ENCODE data around the gene RALGAPB. TPM values are rescaled to one million over a fixed set of nuclear protein-coding genes. Genes with fewer than 3 reads are reported as not detected.

The RALGAPB gene
- total RNA-seq, 1 donor from 2014 or later = 20.8 TPM

DNA sequence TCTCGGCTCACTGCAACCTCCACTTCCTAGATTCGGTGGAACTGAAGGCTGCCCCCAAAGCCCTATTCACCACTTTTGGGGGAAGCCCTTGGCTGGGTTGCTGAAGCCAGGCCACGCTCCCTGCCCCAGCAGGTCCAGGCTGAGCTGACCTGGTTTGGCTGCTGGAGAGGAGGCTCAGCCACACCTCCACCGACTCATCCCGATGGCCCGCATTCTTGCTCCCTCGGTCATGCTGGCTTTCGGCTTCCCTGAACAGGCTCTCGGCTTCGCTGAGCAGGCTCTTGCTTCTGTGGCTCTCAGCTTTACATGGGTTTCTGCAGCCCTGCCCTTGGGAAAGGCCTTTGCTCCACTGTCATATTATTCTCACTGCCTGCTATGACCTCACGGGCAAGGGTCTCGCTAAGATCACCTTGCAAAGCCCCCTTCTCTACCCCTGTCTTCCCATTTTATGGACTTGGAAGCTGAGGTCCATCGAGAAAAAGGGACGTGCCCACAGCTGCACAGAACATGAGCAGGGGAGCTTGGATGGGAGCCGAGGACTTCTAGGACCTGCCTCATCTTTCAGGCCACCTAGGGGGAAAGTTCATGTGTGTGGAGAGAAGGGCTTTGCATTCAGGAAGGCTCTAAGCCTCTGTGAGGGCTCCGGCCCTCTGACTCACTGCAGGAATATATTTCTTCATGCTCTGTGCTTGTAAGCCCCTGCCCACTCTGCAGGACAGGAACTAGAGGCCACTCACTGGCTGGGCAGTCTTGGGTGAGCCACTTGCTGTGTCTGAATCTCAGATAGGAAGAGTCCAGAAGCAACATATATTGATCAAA, 144.6 kb downstream of the RALGAPB start:
- no peaks in the 10 kb centered on the region for H3K36me3 ChIP-seq (ENCODE audit: control insufficient read depth, insufficient read depth, low read length)
- H3K27me3 ChIP-seq (ENCODE audit: control insufficient read depth, insufficient read depth, low read length) = no peaks in the 10 kb centered on the region
- DNase-seq (ENCODE audit: low read depth) (peak; percentile 82), FAIRE-seq (no peak)
- TF ChIP-seq, protein P1, sequence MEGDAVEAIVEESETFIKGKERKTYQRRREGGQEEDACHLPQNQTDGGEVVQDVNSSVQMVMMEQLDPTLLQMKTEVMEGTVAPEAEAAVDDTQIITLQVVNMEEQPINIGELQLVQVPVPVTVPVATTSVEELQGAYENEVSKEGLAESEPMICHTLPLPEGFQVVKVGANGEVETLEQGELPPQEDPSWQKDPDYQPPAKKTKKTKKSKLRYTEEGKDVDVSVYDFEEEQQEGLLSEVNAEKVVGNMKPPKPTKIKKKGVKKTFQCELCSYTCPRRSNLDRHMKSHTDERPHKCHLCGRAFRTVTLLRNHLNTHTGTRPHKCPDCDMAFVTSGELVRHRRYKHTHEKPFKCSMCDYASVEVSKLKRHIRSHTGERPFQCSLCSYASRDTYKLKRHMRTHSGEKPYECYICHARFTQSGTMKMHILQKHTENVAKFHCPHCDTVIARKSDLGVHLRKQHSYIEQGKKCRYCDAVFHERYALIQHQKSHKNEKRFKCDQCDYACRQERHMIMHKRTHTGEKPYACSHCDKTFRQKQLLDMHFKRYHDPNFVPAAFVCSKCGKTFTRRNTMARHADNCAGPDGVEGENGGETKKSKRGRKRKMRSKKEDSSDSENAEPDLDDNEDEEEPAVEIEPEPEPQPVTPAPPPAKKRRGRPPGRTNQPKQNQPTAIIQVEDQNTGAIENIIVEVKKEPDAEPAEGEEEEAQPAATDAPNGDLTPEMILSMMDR (IDR thresholded peaks at IDR 0.05; ENCODE audit: insufficient read depth, low read length, severe bottlenecking) = no peak
- no peak overlapping the region for H3K4me3 ChIP-seq (ENCODE audit: low read depth, low read length)

DNA sequence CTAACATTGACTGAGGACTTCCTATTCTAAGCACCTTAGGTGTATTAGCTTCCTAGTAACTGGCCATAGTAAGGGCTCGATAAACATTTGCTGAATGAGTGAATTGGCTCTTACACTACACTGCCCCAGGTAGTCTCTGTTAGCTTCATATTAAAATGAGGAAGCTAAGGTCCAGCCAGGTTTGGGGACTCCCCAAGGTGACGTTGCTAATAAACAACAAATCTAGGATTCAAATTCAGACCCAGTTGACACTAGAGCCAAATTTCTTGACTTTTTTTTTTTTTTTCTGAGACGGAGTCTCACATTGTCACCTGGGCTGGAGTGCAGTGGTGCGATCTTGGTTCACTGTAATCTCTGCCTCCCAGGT, 145.2 kb downstream of the RALGAPB start:
- FAIRE-seq = no peak
- TF ChIP-seq, protein P1 (IDR thresholded peaks at IDR 0.05; ENCODE audit: insufficient read depth, low read length, severe bottlenecking) = no peak

DNA sequence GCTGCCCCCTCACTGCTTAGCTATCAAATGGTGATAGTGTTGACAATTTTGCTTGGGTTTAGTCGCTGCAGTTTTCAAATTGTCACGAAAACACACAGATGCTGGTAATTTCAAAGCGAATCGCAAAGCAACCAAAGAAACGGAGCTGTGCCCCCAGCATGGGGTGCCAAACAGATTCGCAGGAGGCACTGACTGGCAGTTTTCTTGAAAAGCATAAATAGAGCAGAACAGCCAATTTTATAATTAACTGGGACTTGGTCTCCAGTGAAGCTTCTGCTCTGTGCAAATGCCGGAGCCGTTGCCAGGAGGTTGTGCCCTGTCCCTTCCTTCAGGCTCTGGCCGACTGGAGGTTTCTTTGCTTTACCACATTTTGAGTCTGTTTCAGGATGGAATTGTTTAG, 147.8 kb downstream of the RALGAPB start:
- H3K36me3 ChIP-seq (ENCODE audit: control insufficient read depth, insufficient read depth, low read length) = peaks cover 2% of the 10 kb centered on the region
- no peaks in the 10 kb centered on the region for H3K27me3 ChIP-seq (ENCODE audit: control insufficient read depth, insufficient read depth, low read length)
- DNase-seq (ENCODE audit: low read depth) (no peak), FAIRE-seq (no peak)
- no peak overlapping the region for H3K4me3 ChIP-seq (ENCODE audit: low read depth, low read length)
- TF ChIP-seq, protein P1 (IDR thresholded peaks at IDR 0.05; ENCODE audit: insufficient read depth, low read length, severe bottlenecking) = no peak

More for the DNA sequence above, 145.2 kb downstream of the RALGAPB start:
- Histone ChIP-seq H3K27me3 (ENCODE audit: control insufficient read depth, insufficient read depth, low read length) (no peaks in the 10 kb centered on the region), H3K4me3 (ENCODE audit: low read depth, low read length) (no peak overlapping the region), H3K36me3 (ENCODE audit: control insufficient read depth, insufficient read depth, low read length) (no peaks in the 10 kb centered on the region)
- no peak for DNase-seq (ENCODE audit: low read depth)

DNA sequence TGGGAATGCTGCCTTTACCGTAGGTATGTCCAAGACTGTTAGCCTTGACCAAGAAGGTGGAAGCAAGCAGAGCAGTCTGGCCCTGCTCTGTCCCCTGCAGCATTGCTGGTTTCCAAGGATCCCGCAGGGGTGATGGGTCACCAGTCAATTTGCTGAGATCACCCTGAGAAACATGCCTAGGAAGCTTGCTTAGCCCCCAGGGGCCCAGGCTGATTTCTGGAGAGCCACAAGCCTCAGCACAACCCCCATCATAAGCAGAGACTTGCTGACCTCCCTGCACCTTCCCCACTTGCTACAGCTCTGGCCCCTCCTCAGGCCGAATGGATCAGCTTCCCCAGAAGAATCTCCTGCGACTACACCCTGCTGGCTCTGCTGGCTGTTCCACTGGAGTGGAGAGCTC, 150.4 kb downstream of the RALGAPB start:
- Histone ChIP-seq H3K4me3 (ENCODE audit: low read depth, low read length) (no peak overlapping the region), H3K36me3 (ENCODE audit: control insufficient read depth, insufficient read depth, low read length) (peaks cover 10% of the 10 kb centered on the region), H3K27me3 (ENCODE audit: control insufficient read depth, insufficient read depth, low read length) (no peaks in the 10 kb centered on the region)
- FAIRE-seq (no peak), DNase-seq (ENCODE audit: low read depth) (no peak)
- TF ChIP-seq, protein P1 (IDR thresholded peaks at IDR 0.05; ENCODE audit: insufficient read depth, low read length, severe bottlenecking) = no peak

DNA sequence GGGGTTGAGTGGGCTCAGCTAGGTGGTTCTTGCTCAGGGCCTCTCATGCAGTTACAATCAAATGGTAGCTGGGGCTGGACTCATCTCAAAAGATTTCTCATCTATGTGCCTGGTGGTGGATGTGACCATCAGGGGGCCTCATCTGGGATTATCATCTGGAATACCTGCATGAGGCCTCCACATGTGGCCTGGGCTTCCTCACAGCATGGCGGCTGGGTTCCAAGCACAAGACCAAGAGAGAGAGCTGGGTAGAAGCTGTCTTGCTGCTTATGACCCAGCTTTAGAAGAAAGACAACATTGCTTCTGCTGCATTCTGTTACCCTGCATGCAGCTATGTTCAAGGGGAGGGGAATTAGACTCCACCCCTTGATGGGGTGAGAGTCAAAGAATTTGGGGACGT, 151.4 kb downstream of the RALGAPB start:
- Histone ChIP-seq H3K4me3 (ENCODE audit: low read depth, low read length) (no peak overlapping the region), H3K27me3 (ENCODE audit: control insufficient read depth, insufficient read depth, low read length) (no peaks in the 10 kb centered on the region), H3K36me3 (ENCODE audit: control insufficient read depth, insufficient read depth, low read length) (peaks cover 10% of the 10 kb centered on the region)
- TF ChIP-seq, protein P1 (IDR thresholded peaks at IDR 0.05; ENCODE audit: insufficient read depth, low read length, severe bottlenecking) = no peak
- FAIRE-seq (no peak), DNase-seq (ENCODE audit: low read depth) (no peak)

DNA sequence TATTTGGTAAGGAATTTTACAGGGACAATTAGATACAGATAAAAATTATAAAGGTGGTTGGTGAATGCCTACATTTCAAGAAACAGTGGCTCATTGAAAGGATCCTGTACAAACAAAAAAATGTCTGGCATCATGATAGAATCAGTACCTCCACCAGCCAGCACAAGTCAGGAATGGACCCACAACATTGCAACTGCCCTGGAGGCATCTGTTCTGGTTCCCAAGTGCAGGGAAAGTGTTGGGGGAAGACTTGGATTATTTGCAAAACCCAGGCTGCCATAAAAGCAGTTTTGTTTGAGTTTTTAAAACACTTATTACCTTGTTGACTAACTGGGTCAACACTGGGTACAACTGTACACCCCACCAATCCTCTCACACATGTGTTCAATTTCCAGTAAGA, 153.3 kb downstream of the RALGAPB start:
- FAIRE-seq (no peak), DNase-seq (ENCODE audit: low read depth) (no peak)
- TF ChIP-seq, protein P1 (IDR thresholded peaks at IDR 0.05; ENCODE audit: insufficient read depth, low read length, severe bottlenecking) = no peak
- Histone ChIP-seq H3K4me3 (ENCODE audit: low read depth, low read length) (no peak overlapping the region), H3K36me3 (ENCODE audit: control insufficient read depth, insufficient read depth, low read length) (peaks cover 10% of the 10 kb centered on the region), H3K27me3 (ENCODE audit: control insufficient read depth, insufficient read depth, low read length) (no peaks in the 10 kb centered on the region)

Measured in bronchial epithelial cell (primary cell).